HEK293 (cell line): ENCODE results near the gene KSR1.

ENCODE experiments used
- ATF2 ChIP-seq: fragments of 450-650 bp; formaldehyde crosslinking; IDR thresholded peaks from 2 replicates; pipeline ENCODE4 v1.5.1; 2016; ENCODE audit warnings: missing biosample characterization, missing genetic modification characterization, low read depth
- CTCF ChIP-seq: fragments of 450-650 bp; formaldehyde crosslinking; IDR thresholded peaks from 2 replicates; pipeline ENCODE4 v1.5.1; 2016; ENCODE audit warnings: missing biosample characterization, missing genetic modification characterization
- GLIS2 ChIP-seq: fragments of 450-650 bp; formaldehyde crosslinking; IDR thresholded peaks from 2 replicates; pipeline ENCODE4 v1.5.1; 2016; ENCODE audit warnings: missing biosample characterization, missing genetic modification characterization
- KLF1 ChIP-seq: fragments of 450-650 bp; formaldehyde crosslinking; IDR thresholded peaks from 2 replicates; pipeline ENCODE4 v1.5.1; 2016; ENCODE audit warnings: missing biosample characterization, missing genetic modification characterization
- KLF16 ChIP-seq: fragments of 450-650 bp; formaldehyde crosslinking; IDR thresholded peaks from 2 replicates; pipeline ENCODE4 v1.5.1; 2017; ENCODE audit warnings: missing biosample characterization, missing genetic modification characterization
- TRIM28 ChIP-seq: IDR thresholded peaks from 2 replicates; pipeline ENCODE4 v1.6.1; 2011; ENCODE audit warnings: low read length, control low read depth, borderline replicate concordance
- ZNF121 ChIP-seq: fragments of 450-650 bp; formaldehyde crosslinking; IDR thresholded peaks from 2 replicates; pipeline ENCODE4 v1.5.1; 2016; ENCODE audit warnings: missing biosample characterization, missing genetic modification characterization
- ZNF133 ChIP-seq: fragments of 450-650 bp; formaldehyde crosslinking; IDR thresholded peaks from 2 replicates; pipeline ENCODE4 v1.5.1; 2016; ENCODE audit warnings: missing biosample characterization, missing genetic modification characterization
- ZNF211 ChIP-seq: fragments of 450-650 bp; formaldehyde crosslinking; IDR thresholded peaks from 2 replicates; pipeline ENCODE4 v1.5.1; 2016; ENCODE audit warnings: low read depth, missing biosample characterization, missing genetic modification characterization
- ZNF362 ChIP-seq: fragments of 450-650 bp; formaldehyde crosslinking; IDR thresholded peaks from 2 replicates; pipeline ENCODE4 v1.5.1; 2016; ENCODE audit warnings: missing biosample characterization, missing genetic modification characterization
- ZNF785 ChIP-seq: fragments of 450-650 bp; formaldehyde crosslinking; IDR thresholded peaks from 2 replicates; pipeline ENCODE4 v1.5.1; 2016; ENCODE audit warnings: missing biosample characterization, missing genetic modification characterization

- TF ChIP-seq GLIS2 = no peak
- no peak for TF ChIP-seq CTCF (tag by site-specific recombination)
- no peak for TF ChIP-seq ATF2
- no peak for TF ChIP-seq KLF16
- TF ChIP-seq ZNF362 (tag by site-specific recombination) = no peak
- no peak for TF ChIP-seq ZNF121 (tag by site-specific recombination)
- no peak for TF ChIP-seq KLF1 (tag by site-specific recombination)
- TF ChIP-seq ZNF133 (tag by site-specific recombination) = no peak
- no peak for TF ChIP-seq ZNF785 (tag by site-specific recombination)
- TF ChIP-seq TRIM28 = no peak
- no peak for TF ChIP-seq ZNF211
Measured at GRCh38 chr17:27542841-27543463, 86.7 kb downstream of the KSR1 start.
